Neural progenitor cell (in vitro differentiated cells): ENCODE measurements around the gene MPEG1.

ENCODE experiments used
- EZH2 ChIP-seq: fragments of 200-600 bp; sonication (generic); IDR thresholded peaks from 2 replicates; pipeline ENCODE4 v1.6.1; 2017; ENCODE audit warnings: antibody characterized with exemption, mild to moderate bottlenecking, moderate library complexity
- EZH2phosphoT487 ChIP-seq: fragments of 200-600 bp; sonication (generic); IDR thresholded peaks from 2 replicates; pipeline ENCODE4 v1.6.1; 2017; ENCODE audit warnings: antibody characterized with exemption
- TF ChIP-seq, protein P1 (sequence below): fragments of 200-600 bp; sonication (generic); IDR thresholded peaks from 2 replicates; pipeline ENCODE4 v1.5.1; 2017; ENCODE audit warnings: antibody characterized with exemption, mild to moderate bottlenecking

- TF ChIP-seq, protein P1, sequence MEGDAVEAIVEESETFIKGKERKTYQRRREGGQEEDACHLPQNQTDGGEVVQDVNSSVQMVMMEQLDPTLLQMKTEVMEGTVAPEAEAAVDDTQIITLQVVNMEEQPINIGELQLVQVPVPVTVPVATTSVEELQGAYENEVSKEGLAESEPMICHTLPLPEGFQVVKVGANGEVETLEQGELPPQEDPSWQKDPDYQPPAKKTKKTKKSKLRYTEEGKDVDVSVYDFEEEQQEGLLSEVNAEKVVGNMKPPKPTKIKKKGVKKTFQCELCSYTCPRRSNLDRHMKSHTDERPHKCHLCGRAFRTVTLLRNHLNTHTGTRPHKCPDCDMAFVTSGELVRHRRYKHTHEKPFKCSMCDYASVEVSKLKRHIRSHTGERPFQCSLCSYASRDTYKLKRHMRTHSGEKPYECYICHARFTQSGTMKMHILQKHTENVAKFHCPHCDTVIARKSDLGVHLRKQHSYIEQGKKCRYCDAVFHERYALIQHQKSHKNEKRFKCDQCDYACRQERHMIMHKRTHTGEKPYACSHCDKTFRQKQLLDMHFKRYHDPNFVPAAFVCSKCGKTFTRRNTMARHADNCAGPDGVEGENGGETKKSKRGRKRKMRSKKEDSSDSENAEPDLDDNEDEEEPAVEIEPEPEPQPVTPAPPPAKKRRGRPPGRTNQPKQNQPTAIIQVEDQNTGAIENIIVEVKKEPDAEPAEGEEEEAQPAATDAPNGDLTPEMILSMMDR = no peak
- no peak for TF ChIP-seq EZH2
- TF ChIP-seq EZH2phosphoT487 = no peak
Measured at GRCh38 chr11:59223177-59223576, 10.4 kb upstream of the MPEG1 start.
